GM20431 (cell line): ENCODE data around the gene DHH.

Source experiments
- in situ Hi-C: fragments of 300-500 bp; cut with MseI, MboI; formaldehyde crosslinking; loops from one replicate; pipeline ENCODE4 v1.15.0; 2020; ENCODE audit warnings: low sequenced_read_pairs; ENCODE audit not compliant: unreplicated experiment

The DHH gene

DNA sequence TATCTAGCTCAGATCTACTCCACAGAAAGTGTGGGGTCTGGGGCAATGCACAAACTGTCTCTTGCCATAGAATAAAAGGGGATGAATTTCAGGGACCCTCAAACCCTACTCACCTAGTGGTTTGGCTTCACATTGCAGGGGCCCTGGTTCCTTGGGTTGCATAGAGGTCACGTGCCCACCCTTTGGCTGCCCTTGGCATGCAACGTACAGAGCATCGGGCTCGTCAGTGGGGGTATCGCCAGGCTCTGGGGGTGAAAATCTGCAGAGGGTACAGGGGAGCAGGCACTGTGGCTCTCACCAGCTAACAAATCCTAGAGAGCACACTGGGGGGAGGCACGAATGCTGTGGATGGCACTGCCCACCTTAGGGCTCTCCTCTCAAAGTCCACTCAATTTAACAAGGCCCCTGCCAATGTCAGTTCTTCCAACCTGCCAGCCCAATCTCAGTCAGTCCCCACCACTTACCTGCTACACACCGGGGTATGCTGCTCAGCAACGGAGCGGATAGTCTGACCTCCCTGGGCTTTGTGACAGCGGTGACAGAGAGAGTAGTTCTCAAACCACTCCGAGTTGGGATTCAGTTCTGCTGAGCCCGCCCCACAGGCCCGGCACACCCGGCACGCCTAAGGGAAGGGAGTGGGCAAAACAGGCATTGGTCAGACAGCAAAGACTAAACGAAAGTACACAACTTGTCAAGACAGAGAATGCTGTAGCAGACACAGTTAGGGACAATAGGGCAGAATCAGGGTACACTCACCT is 42.0 kb downstream of the DHH start:
- in situ Hi-C loops: no loop called here

DNA sequence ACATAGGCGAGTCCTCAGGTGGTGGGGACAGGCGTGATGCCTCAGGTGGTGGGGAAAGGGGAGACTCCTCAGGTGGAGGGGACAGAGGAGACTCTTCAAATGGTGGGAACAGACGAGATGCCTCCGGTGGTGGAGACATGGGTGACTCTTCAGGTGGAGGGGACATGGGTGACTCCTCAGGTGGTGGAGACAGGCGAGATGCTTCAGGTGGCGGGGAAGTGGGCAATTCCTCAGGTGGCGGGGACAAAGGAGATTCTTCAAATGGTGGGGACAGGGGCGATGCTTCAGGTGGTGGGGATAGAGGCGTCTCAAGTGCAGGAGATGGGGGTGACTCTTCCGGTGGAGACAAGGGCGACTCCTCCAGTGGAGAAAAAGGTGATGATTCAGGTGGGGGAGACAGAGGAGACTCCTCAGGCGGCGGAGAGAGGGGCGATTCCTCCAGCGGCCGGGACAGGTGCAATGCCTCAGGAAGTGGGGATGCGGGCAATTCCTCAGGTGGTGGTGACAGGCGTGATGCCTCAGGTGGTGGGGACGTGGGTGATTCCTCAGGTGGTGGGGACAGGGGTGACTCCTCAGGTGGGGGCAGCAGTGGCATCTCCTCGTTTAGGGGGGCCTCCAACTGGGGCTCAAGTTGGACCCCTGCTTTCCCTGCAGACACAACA is 42.7 kb downstream of the DHH start:
- in situ Hi-C loops: no loop called here

DNA sequence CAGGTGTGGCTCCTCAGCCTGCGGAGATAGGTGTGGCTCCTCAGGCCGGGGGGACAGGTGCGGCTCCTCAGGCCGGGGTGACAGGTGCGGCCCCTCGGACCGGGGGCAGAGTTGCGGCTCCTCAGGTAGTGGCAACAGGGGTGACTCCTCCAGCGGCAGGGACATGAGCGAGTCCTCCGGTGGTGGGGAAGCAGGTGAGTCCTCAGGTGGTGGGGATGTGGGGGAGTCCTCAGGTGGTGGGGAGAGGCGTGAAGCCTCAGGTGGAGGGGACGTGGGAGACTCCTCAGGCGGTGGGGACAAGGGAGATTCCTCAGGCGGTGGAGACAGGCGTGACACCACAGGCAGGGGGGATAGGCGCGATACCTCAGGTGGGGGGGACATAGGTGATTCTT is 43.2 kb downstream of the DHH start:
- in situ Hi-C loops: no loop called here

DNA sequence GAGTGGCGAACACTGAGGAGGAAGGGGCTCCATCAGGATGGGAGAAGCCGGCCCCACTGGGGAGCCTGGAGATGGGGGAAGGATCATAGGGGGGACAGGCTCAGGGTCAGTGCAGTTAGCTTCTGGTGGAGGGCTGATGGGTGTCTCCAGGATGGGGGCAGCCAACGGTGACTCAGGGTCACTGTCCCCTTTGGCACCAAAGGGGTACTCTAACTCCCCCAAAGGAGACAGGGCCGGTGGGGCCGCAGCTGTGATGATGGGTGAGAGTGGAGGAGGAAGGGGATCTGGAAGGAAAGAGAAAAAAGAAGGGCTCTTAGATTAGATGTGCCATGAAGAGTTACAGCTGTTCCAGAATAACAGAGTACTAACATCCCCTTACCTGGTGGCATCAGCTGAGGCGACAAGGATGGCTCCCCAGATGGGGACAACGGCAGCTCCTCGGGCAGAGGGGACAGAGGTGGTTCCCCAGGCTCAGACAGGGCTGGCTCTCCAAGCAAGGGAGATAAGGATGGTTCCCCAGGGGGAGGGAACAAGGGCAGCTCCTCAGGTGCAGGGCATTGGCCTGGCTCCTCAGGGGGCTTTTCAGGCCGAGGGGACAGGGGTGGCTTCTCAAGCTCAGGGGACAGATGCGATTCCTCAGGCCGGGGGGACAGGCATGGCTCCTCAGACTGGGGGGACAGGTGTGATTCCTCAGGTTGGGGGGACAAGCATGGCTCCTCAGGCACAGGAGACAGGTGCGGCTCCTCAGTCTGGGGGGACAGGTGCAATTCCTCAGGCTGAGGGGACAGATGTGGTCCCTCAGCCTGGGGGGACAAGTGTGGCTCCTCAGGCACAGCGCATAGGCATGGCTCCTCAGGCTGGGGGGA is 43.9 kb downstream of the DHH start:
- in situ Hi-C loops: no loop called here

GRCh38 chr12:49049566-49050224 is 44.9 kb downstream of the DHH start:
- in situ Hi-C loops: no loop called here

GRCh38 chr12:49048953-49049352 is 45.6 kb downstream of the DHH start:
- in situ Hi-C loops: no loop called here

DNA sequence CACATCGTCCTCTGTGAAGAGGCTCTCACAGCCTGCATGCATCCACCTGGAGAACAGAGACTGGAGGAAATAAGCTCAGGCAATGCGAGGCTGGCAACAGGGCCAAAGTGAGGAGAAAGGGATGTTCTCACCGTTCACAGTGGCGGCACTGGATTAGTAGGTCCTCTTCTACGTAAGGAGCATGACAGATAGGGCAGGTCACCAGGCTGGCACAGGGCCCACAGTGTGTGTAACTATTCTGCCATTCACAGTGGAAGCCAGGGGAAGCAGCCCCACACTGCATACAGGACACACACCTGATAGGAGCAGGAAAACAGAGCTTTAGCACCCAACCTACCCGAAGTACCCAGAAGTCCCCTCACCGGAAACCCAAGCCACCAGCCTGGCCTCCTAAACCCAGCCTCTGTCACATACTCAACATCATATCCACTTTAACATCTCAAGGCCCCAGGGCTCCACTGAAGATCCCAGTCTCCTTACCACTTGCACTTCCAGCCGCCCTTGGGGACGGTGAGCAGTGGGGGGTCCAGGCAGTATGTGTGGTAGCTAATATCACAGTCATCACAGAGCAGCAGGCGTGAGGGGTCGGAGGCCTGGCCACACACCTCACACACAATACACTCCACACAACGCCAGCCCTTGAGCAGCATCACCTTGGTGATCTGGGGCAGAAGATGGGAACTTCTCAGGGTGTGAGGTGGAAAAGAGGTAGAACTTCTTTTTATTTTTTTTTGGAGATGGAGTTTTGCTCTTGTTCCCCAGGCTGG is 48.3 kb downstream of the DHH start:
- in situ Hi-C loops: no loop called here

DNA sequence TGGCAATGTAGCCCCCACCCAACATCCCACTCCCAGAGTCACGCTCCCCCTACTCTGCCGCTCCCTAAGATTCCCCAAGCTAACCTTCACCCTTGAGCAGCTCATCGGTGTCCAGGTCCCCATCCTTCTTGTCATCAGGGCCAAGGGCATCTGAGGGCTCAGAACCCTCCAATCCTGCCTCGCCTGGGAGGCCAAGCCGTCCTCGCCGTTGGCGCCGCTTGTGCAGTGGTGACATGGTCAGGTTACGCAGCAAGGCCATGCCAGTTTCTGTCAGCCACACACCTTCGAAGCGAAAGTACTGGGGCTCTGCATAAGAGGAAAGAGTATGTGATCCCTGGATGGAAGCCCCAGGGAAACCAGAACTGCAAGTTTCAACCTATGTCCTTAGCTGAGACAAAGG is 49.9 kb downstream of the DHH start:
- in situ Hi-C loops: no loop called here

- in situ Hi-C loops: no loop called here
These were observed 50.7 kb downstream of the DHH start for GRCh38 chr12:49043856-49044258.

DNA sequence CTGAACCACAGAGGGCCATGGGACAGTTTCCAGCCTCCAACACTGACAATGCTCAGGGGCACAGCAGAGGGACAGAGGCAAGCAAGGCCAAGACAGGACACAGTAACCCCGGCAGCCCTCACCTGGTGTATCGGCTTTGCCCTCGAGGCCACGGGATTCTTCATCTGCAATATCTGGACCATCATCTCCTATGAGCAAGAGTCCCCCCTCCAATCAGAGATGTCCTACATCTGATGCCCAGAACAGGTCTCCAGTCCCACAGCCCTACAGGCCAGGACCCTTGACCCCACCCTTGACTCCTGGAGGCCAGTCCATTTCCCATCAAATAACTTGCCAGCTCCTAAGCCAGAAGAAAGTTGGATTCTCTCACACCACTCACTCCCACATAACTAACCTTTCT is 51.4 kb downstream of the DHH start:
- in situ Hi-C loops: no loop called here

DNA sequence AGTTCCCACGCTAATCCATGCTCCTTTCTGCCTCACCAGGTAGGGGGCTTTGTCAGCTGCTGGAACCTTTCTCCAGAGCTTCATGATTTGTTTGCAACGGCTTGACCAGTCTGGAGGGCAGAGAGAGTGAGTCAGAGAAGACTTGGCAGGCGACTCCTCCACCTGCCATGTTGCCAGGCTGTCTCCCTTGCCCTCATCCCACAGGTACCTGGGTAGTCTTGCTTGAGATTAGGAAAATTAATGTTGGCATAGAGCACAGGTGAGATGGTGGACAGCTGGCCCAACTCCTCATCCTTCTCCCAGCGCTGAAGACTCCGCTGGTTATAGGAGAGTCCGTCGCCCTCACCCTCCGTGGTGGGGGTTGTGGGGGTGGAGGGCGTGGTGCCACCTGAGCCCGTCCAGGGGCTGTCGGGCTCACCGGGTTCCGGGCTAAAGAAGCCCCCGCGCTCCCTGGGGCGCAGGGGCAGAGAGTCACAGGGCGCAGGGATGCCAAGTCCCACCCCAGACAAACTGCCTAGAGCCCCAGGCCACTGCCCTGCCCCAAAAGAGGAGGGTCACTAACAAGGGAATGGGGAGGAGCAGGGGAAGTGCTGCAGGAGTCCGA is 52.6 kb downstream of the DHH start:
- in situ Hi-C loops: no loop called here

DNA sequence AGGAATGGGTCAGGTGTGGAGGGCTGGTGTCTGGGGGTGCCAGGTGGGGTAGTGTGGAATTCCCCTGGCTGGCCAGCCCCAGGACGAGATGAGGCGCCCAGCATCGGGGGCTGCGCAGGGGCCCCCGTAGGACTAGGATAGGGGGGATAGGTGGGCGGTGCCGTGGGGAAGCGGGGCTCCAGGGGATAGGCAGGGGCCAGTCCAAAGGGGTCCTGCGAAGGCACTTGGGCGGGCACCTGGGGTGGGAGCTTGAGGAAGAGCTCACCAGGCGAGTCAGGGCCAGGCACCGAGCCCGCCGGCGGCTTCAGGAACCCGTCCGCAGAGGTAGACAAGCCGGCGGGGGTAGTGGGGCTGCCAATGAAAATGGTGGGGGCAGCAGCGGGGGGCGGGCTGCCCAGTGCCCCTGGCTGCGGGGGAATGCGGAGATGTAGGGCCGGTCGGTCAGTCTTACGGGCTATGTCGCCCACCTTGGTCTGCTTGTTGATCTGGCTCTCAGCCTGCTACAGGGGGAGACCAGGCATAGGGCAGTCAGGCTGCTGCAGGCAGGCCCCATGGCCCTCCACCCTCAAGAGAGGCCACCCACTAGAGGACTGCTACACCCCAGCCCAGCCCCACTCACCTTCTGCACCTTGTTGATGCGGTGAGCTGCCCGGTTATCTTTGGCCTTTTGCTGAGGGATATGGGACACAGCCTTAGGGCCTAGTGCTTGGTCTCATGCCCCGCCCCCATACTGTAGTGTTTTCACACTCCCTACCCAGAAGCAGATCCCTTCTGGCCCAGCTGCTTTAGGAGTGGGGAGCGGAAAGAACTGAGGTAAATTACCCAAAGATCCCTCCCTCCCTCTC is 53.3 kb downstream of the DHH start:
- in situ Hi-C loops: no loop called here

GRCh38 chr12:49040364-49040855 is 54.2 kb downstream of the DHH start:
- in situ Hi-C loops: no loop called here

DNA sequence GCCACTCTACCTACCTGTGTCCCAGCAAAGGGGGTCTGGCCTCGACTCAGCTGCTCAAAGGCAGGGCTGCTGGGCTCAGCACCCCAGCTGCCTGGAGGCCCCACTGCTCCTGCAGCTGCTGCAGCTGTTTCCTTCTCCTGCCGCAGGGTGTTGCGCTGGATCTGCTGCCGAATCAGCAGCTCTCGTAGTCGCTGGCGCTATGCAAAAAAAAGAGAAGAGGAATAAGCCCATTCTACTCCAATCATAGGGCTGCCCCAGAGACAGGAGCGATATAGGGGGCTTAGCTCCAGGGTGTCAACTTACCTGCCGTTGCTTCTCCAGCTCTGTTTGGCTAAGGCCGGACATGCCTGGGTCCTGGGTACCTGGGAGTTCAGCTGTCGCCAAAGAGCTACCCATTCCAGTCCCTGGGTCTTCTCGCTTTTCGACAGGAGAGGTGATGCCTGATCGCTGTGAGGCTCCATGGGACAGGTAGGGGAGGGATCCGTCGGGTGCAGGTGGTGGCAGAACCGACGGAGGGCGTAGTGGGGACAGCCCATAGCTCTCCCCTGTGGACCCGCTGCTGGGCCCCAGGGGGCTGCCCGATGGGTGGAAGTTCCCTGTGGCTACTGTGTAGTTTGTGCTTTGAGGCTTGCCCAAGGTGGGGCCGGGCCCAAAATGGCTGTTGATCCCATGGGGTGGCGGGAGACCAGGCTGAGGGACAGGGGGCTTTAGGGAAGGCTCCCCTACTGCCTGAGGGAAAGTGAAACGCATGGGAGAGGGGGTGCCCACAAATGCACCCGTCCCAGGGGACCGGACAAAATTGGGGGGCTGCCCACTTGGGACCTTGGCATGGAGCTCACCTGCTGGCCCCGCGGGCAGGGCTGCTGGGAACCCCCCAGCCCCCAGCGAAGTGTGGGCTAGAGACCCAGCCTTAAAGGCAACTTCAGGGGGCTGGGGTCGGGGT is 54.9 kb downstream of the DHH start:
- in situ Hi-C loops: no loop called here

DNA sequence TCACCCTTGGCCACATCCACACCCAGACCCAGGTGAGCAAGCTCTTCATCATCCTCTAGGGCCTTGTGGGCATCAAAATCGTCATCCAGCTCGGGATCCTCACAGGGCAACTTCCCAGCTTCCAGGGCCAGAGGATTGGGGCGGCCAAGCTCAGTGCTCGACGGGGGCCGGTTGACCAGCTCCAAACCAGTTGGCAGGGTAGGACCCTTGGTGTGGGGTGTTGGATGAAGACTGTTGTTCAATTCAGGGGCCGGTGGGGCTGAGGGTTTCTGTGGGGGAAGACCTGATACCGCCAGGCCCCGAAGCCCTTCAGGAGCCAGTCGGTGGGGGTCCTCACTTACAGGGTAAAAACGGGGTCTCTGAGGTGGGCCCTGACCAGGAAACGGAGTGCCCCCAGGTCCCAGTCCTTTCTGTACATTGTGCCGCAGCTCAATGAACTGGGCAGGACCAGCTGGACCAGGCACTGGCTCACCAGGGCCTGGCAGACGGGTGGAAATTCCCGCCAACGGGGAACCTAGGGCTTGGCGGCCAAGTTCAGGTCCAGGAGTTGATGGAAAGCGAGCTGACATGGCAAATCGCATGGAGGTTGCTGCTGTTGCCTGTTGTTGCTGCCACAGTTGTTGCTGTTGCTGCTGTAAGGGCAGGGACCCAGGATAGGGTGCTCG is 56.2 kb downstream of the DHH start:
- in situ Hi-C loops: no loop called here

DNA sequence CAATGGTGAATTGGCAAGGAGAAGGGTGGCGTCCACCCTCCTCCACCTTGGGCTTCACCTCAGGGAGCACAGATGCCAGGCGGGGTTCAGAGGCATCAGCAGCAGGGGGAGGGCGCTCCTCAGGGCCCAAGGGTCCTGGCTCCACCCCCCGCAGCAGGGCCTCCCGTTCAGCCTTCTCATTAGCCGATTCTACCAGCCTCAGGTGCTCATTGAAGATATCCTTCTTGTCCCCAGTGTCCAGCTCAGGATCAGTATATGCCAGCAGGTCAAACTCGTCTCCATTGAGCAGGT is 56.7 kb downstream of the DHH start:
- in situ Hi-C loops: no loop called here
